Hepatocyte (in vitro differentiated cells): ENCODE measurements around the gene FAM237B. TPM values are rescaled to one million over a fixed set of nuclear protein-coding genes. Genes with fewer than 3 reads are reported as not detected.

Experiments used
- DNase-seq: peaks from one replicate; pipeline ENCODE4 v3.0.0-alpha.2; 2016; ENCODE audit warnings: low spot score
- H2AFZ ChIP-seq: fragments of 200-600 bp; sonication (generic); 2 replicates; pipeline ENCODE4 v1.6.0; 2016; ENCODE audit warnings: antibody characterized with exemption, mild to moderate bottlenecking
- H3K27ac ChIP-seq: fragments of 200-600 bp; sonication (generic); 2 replicates; pipeline ENCODE4 v1.5.1; 2016; ENCODE audit warnings: mild to moderate bottlenecking
- H3K27me3 ChIP-seq: fragments of 200-600 bp; sonication (generic); 2 replicates; pipeline ENCODE4 v1.6.1; 2016
- H3K36me3 ChIP-seq: fragments of 200-600 bp; sonication (generic); replicated peaks from 2 replicates; pipeline ENCODE4 v1.5.1; 2016; ENCODE audit warnings: low read depth; ENCODE audit not compliant: insufficient read depth
- H3K4me1 ChIP-seq: fragments of 200-600 bp; sonication (generic); 2 replicates; pipeline ENCODE4 v1.5.1; 2016; ENCODE audit warnings: mild to moderate bottlenecking, moderate library complexity; ENCODE audit not compliant: insufficient read depth
- H3K4me2 ChIP-seq: fragments of 200-600 bp; sonication (generic); 2 replicates; pipeline ENCODE4 v1.6.0; 2016
- H3K4me3 ChIP-seq: fragments of 200-600 bp; sonication (generic); 2 replicates; pipeline ENCODE4 v1.5.1; 2016; ENCODE audit warnings: mild to moderate bottlenecking
- H3K79me2 ChIP-seq: fragments of 200-600 bp; sonication (generic); 2 replicates; pipeline ENCODE4 v1.6.0; 2017; ENCODE audit warnings: mild to moderate bottlenecking
- H3K9me2 ChIP-seq: fragments of 200-600 bp; sonication (generic); replicated peaks from 2 replicates; pipeline ENCODE4 v1.6.0; 2017; ENCODE audit warnings: mild to moderate bottlenecking; ENCODE audit not compliant: insufficient read depth
- H3K9me3 ChIP-seq: fragments of 200-600 bp; sonication (generic); 2 replicates; pipeline ENCODE4 v1.5.1; 2016; ENCODE audit warnings: low read depth, mild to moderate bottlenecking
- H4K20me1 ChIP-seq: fragments of 200-600 bp; sonication (generic); 2 replicates; pipeline ENCODE4 v1.6.0; 2016; ENCODE audit warnings: mild to moderate bottlenecking; ENCODE audit not compliant: insufficient read depth, poor library complexity, severe bottlenecking
- CTCF ChIP-seq: fragments of 200-600 bp; sonication (generic); IDR thresholded peaks from 2 replicates; pipeline ENCODE4 v1.5.1; 2016; ENCODE audit warnings: antibody characterized with exemption, mild to moderate bottlenecking; ENCODE audit not compliant: poor library complexity
- EZH2 ChIP-seq: fragments of 200-600 bp; sonication (generic); IDR thresholded peaks from 2 replicates; pipeline ENCODE4 v1.6.1; 2016; ENCODE audit warnings: antibody characterized with exemption, mild to moderate bottlenecking, borderline replicate concordance
- EZH2phosphoT487 ChIP-seq: fragments of 200-600 bp; sonication (generic); IDR thresholded peaks from one replicate; pipeline ENCODE4 v1.6.1; 2018; ENCODE audit warnings: antibody characterized with exemption, mild to moderate bottlenecking, low read depth, moderate library complexity; ENCODE audit not compliant: unreplicated experiment, severe bottlenecking
- WGBS: methylation state at CpG from one replicate; pipeline ENCODE4 v1.1.6; 2016; ENCODE audit warnings: low lambda C conversion rate; ENCODE audit errors: missing lambda C conversion rate; 5-methylcytosine and 5-hydroxymethylcytosine counted together
- polyA plus RNA-seq: library from polyadenylated mRNA; unstranded; fragments of >200 nt; fragmentation: Nextera tagmentation; extraction: Ambion mirVana; gene quantifications from 2 replicates; pipeline ENCODE4 v1.2.1, GENCODE V29; 2016
- total RNA-seq: library from RNA; depleted of rRNA; stranded (reverse); fragments of >200 nt; gene quantifications from 2 replicates; pipeline ENCODE4 v1.2.3, GENCODE V29; 2014

The FAM237B gene
- total and polyA plus RNA-seq, 2 experiments from 2014 or later, result not detected

DNA sequence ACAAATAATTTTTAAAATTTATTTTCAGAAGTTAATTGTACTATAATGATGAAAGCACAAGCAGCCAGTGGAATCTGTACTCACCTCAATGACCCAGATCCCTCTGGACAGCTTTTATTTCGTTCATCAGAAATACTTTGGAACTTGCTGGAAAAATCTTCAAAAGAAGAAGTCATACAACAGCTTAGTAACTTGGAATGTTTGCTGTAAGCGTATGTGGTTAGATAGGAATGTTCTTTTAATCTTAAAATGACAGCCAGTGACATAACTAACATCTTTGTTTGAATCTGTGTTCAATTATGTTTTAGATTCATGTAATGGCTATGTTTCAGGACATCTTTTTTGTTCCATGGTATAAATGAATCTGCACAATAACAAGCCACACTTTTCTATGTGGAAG is 49.4 kb downstream of the FAM237B start:
- no peaks in the 10 kb centered on the region for H3K4me1 ChIP-seq
- H3K79me2 ChIP-seq, result no peaks in the 10 kb centered on the region
- 32% methylated on average over 2 of the region's 2 CpGs for WGBS
- no peaks in the 10 kb centered on the region for H3K36me3 ChIP-seq
- no peaks in the 10 kb centered on the region for H3K27me3 ChIP-seq
- no peak overlapping the region for H3K4me3 ChIP-seq
- peak overlapping the region; percentile 16 for H3K27ac ChIP-seq
- DNase-seq, result no peak
- no peaks in the 10 kb centered on the region for H4K20me1 ChIP-seq
- H2AFZ ChIP-seq, result no peak overlapping the region
- TF ChIP-seq CTCF (no peak), EZH2 (no peak), EZH2phosphoT487 (no peak)
- H3K4me2 ChIP-seq, result no peak overlapping the region
- no peaks in the 10 kb centered on the region for H3K9me3 ChIP-seq
- no peaks in the 10 kb centered on the region for H3K9me2 ChIP-seq

GRCh38 chr7:90270431-90271178 is 50.5 kb downstream of the FAM237B start:
- H3K4me3 ChIP-seq, result no peak overlapping the region
- no peaks in the 10 kb centered on the region for H3K4me1 ChIP-seq
- no peaks in the 10 kb centered on the region for H3K9me2 ChIP-seq
- no peaks in the 10 kb centered on the region for H3K9me3 ChIP-seq
- H3K27me3 ChIP-seq, result no peaks in the 10 kb centered on the region
- TF ChIP-seq CTCF (no peak), EZH2phosphoT487 (no peak), EZH2 (no peak)
- no peak for DNase-seq
- 95% methylated on average over 2 of the region's 2 CpGs for WGBS
- H3K4me2 ChIP-seq, result no peak overlapping the region
- no peak overlapping the region for H2AFZ ChIP-seq
- H3K27ac ChIP-seq, result no peak overlapping the region
- H3K79me2 ChIP-seq, result no peaks in the 10 kb centered on the region
- no peaks in the 10 kb centered on the region for H3K36me3 ChIP-seq
- no peaks in the 10 kb centered on the region for H4K20me1 ChIP-seq

DNA sequence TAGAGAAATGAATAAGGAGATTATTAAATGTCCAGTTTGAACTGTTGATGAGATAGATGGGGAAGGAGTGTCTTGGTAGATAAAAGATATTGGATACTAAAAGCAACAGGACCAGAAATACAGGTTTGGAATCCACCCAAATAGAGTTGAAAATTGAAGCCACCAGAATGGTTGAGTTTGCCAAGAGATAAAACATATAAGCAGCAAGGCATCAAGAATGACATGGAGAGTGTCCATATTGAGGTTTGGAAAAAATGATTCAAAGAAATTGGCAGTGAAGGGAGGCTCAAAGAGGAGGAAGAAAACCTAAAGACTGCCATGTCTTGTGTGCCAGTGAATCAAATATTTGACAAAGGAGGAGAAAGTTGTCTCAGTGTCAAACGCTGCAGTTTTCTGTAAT is 51.9 kb downstream of the FAM237B start:
- Histone ChIP-seq H3K27me3 (no peaks in the 10 kb centered on the region), H3K9me3 (no peaks in the 10 kb centered on the region), H3K79me2 (no peaks in the 10 kb centered on the region), H3K4me3 (no peak overlapping the region), H3K36me3 (no peaks in the 10 kb centered on the region), H3K4me1 (no peaks in the 10 kb centered on the region), H2AFZ (no peak overlapping the region), H3K27ac (no peak overlapping the region), H4K20me1 (no peaks in the 10 kb centered on the region), H3K4me2 (no peak overlapping the region), H3K9me2 (no peaks in the 10 kb centered on the region)
- DNase-seq, result no peak
- TF ChIP-seq EZH2phosphoT487, result no peak
- TF ChIP-seq CTCF, result no peak
- no peak for TF ChIP-seq EZH2
- 62% methylated on average over 1 of the region's 1 CpG for WGBS
